K562 (cell line): ENCODE measurements around the gene RPL18A. TPM values are rescaled to one million over a fixed set of nuclear protein-coding genes. Genes with fewer than 3 reads are reported as not detected.

Experiments used
- ATAC-seq: fragments of 200-7000 bp; cut with Tn5 transposase; 3 replicates; pipeline ENCODE4 v1.9.1; 2020; ENCODE audit warnings: moderate library complexity
- BruUV-seq: library from RNA; stranded (reverse); fragments of 400-500 nt; replicated peaks from 2 replicates; lab custom pipeline; 2021; lab: Mats Ljungman, UMichigan
- CTCF ChIA-PET: fragments of 300-600 bp; formaldehyde crosslinking; extraction: SDS; loops from one replicate; lab custom pipeline; 2021; ENCODE audit warnings: low intra/inter-chr PET ratio; lab: Yijun Ruan, JAX
- POLR2A ChIA-PET: fragments of 300-600, 350-650 bp; sonication (Branson Sonifier 250); formaldehyde crosslinking; extraction: SDS; loops from one replicate; lab custom pipeline; 2021; ENCODE audit warnings: antibody characterized with exemption, inconsistent platforms; lab: Yijun Ruan, JAX
- DNase-seq, 4 experiments: peaks; one replicate each; pipeline versions ENCODE4 v3.0.0 to v3.0.0-alpha.2; 2011 to 2018; ENCODE audit warnings: low spot score in 3 of 4, mixed read lengths in 3 of 4; ENCODE audit errors: extremely low read depth in 1 of 4
- FAIRE-seq: peaks from 2 replicates; lab custom pipeline; 2011; peaks lifted over from hg19 to GRCh38; lab: Jason Lieb, UNC
- H2AFZ ChIP-seq: 2 replicates; pipeline ENCODE4 v1.6.0; 2011; ENCODE audit warnings: low read depth, low read length, control low read depth, inconsistent platforms
- H3K27ac ChIP-seq: fragments of 200-600 bp; 3 replicates; pipeline ENCODE4 v1.8.0; 2011; ENCODE audit warnings: low read depth, mild to moderate bottlenecking, control low read depth, inconsistent platforms, low read length, moderate library complexity, mixed read lengths; ENCODE audit errors: extremely low read depth
- H3K27me3 ChIP-seq, 2 experiments: fragments of 300-600 bp in 1 of 2; 2 replicates in 1 of 2; 3 replicates in 1 of 2; pipeline versions ENCODE4 v1.6.0 to v1.8.0; 2011; ENCODE audit warnings: inconsistent platforms in 2 of 2, low read length in 2 of 2, mild to moderate bottlenecking in 1 of 2, mixed read lengths in 1 of 2, moderate library complexity in 1 of 2; ENCODE audit not compliant: control insufficient read depth in 2 of 2, insufficient read depth in 2 of 2
- H3K36me3 ChIP-seq: fragments of 300-600 bp; 3 replicates; pipeline ENCODE4 v1.8.0; 2011; ENCODE audit warnings: mild to moderate bottlenecking, low read length, inconsistent platforms; ENCODE audit not compliant: control insufficient read depth, insufficient read depth
- H3K4me1 ChIP-seq, 2 experiments: fragments of 200-600 bp in 1 of 2; replicated peaks in 1 of 2; 2 replicates in 1 of 2; 3 replicates in 1 of 2; pipeline versions ENCODE4 v1.5.1 to v1.8.0; 2011; ENCODE audit warnings: inconsistent platforms in 2 of 2, low read length in 2 of 2, mild to moderate bottlenecking in 1 of 2, mixed read lengths in 1 of 2, moderate library complexity in 1 of 2; ENCODE audit not compliant: control insufficient read depth in 2 of 2, insufficient read depth in 2 of 2
- H3K4me2 ChIP-seq: 2 replicates; pipeline ENCODE4 v1.6.1; 2011; ENCODE audit warnings: low read length, control low read depth, inconsistent platforms, mixed read lengths; ENCODE audit not compliant: insufficient read depth
- H3K4me3 ChIP-seq: fragments of 200-600 bp; sonication (generic), shearing (Covaris generic); 2 replicates; pipeline ENCODE4 v1.5.1; 2016; ENCODE audit warnings: control low read depth, inconsistent platforms
- H3K79me2 ChIP-seq: fragments of 200-600 bp; 3 replicates; pipeline ENCODE4 v1.8.0; 2011; ENCODE audit warnings: low read length, inconsistent platforms; ENCODE audit not compliant: control insufficient read depth, insufficient read depth
- H3K9ac ChIP-seq, 2 experiments: 2 replicates each; pipeline versions ENCODE4 v1.6.0 to v1.6.1; 2011; ENCODE audit warnings: low read depth in 2 of 2, low read length in 2 of 2, control low read depth in 1 of 2, inconsistent platforms in 1 of 2, mild to moderate bottlenecking in 1 of 2, mixed read lengths in 1 of 2; ENCODE audit not compliant: insufficient read depth in 1 of 2
- H3K9me1 ChIP-seq: one replicate; pipeline ENCODE4 v1.6.0; 2011; ENCODE audit warnings: inconsistent platforms, mild to moderate bottlenecking, low read length, moderate library complexity; ENCODE audit not compliant: control insufficient read depth, insufficient read depth
- H3K9me3 ChIP-seq: replicated peaks from 2 replicates; pipeline ENCODE4 v1.5.1; 2011; ENCODE audit warnings: low read depth, low read length, inconsistent platforms; ENCODE audit not compliant: control insufficient read depth, insufficient read depth
- H4K20me1 ChIP-seq: replicated peaks from 2 replicates; pipeline ENCODE4 v1.6.1; 2011; ENCODE audit warnings: low read length, inconsistent platforms, mixed read lengths; ENCODE audit not compliant: control insufficient read depth, insufficient read depth
- ADNP ChIP-seq: fragments of 200-800 bp; sonication (Bioruptor generic); IDR thresholded peaks from 2 replicates; pipeline ENCODE4 v1.6.1; 2016; ENCODE audit warnings: missing genetic modification characterization, missing compliant biosample characterization
- BCOR ChIP-seq: fragments of 450-650 bp; IDR thresholded peaks from 2 replicates; pipeline ENCODE4 v1.6.1; 2016
- BRF2 ChIP-seq: IDR thresholded peaks from 3 replicates; pipeline ENCODE4 v1.6.1; 2011; ENCODE audit warnings: borderline replicate concordance, mild to moderate bottlenecking; ENCODE audit not compliant: insufficient read length, insufficient read depth
- CBX1 ChIP-seq: sonication (generic); IDR thresholded peaks from 2 replicates; pipeline ENCODE4 v1.6.1; 2016; ENCODE audit warnings: antibody characterized with exemption, low read depth, mild to moderate bottlenecking
- CLOCK ChIP-seq: fragments of 250-450 bp; sonication (Bioruptor Pico); IDR thresholded peaks from 2 replicates; pipeline ENCODE4 v1.4.0; 2020; ENCODE audit warnings: mild to moderate bottlenecking, moderate library complexity, borderline replicate concordance
- ETV6 ChIP-seq, 3 experiments: fragments of 150-350 bp in 1 of 3; sonication (generic) in 1 of 3; formaldehyde crosslinking in 1 of 3; IDR thresholded peaks; 2 replicates each; pipeline versions ENCODE4 v1.6.1 to v1.8.0; 2014 to 2022; ENCODE audit warnings: borderline replicate concordance in 2 of 3, low read depth in 2 of 3, antibody characterized with exemption in 1 of 3, low read length in 1 of 3, mild to moderate bottlenecking in 1 of 3, missing genetic modification reagents in 1 of 3
- GABPB1 ChIP-seq: sonication (generic); formaldehyde crosslinking; IDR thresholded peaks from 2 replicates; pipeline ENCODE4 v1.8.0; 2022; ENCODE audit warnings: mild to moderate bottlenecking, missing genetic modification reagents
- HDAC2 ChIP-seq: fragments of 450-650 bp; IDR thresholded peaks from 2 replicates; pipeline ENCODE4 v1.6.1; 2016; ENCODE audit warnings: mild to moderate bottlenecking
- KDM1A ChIP-seq, 2 experiments: fragments of 450-650 bp; IDR thresholded peaks; 2 replicates each; pipeline ENCODE4 v1.6.1; 2016; ENCODE audit warnings: mild to moderate bottlenecking in 2 of 2
- MAFF ChIP-seq: IDR thresholded peaks from 2 replicates; pipeline ENCODE4 v1.6.1; 2012; ENCODE audit warnings: low read length, improper control_type of control experiment
- MAFK ChIP-seq: IDR thresholded peaks from 2 replicates; pipeline ENCODE4 v1.6.1; 2011; ENCODE audit warnings: low read length, improper control_type of control experiment
- NCOA4 ChIP-seq: fragments of 450-650 bp; IDR thresholded peaks from 2 replicates; pipeline ENCODE4 v1.6.1; 2018; ENCODE audit warnings: mild to moderate bottlenecking; ENCODE audit not compliant: partially characterized antibody
- RAD21 ChIP-seq, 2 experiments: fragments of 250-450 bp in 1 of 2; fragments of 450-650 bp in 1 of 2; sonication (Bioruptor Pico) in 1 of 2; formaldehyde crosslinking in 1 of 2; IDR thresholded peaks in 1 of 2; conservative IDR thresholded peaks in 1 of 2; 2 replicates each; pipeline versions ENCODE4 v1.4.0 to v1.8.0; 2020 to 2022; ENCODE audit warnings: mild to moderate bottlenecking in 2 of 2, moderate library complexity in 1 of 2
- RCOR1 ChIP-seq, 2 experiments: IDR thresholded peaks; 2 replicates each; pipeline ENCODE4 v1.6.1; 2012; ENCODE audit warnings: low read depth in 2 of 2, low read length in 2 of 2, borderline replicate concordance in 1 of 2, improper control_type of control experiment in 1 of 2
- SMARCA5 ChIP-seq: fragments of 450-650 bp; IDR thresholded peaks from 2 replicates; pipeline ENCODE4 v1.6.1; 2016
- THRAP3 ChIP-seq: fragments of 450-650 bp; IDR thresholded peaks from 2 replicates; pipeline ENCODE4 v1.6.1; 2016; ENCODE audit warnings: mild to moderate bottlenecking, inconsistent platforms, borderline replicate concordance
- ZNF507 ChIP-seq: conservative IDR thresholded peaks from 2 replicates; pipeline ENCODE4 v1.6.1; 2017; ENCODE audit warnings: missing genetic modification characterization, missing compliant biosample characterization
- WGBS: fragments of 100-300 bp; shearing (Covaris generic); methylation state at CpG from one replicate; pipeline ENCODE4 v1.1.6; 2016; ENCODE audit warnings: low coverage, mixed read lengths; ENCODE audit not compliant: insufficient coverage; ENCODE audit errors: missing lambda C conversion rate; 5-methylcytosine and 5-hydroxymethylcytosine counted together
- in situ Hi-C: fragments of 300-500 bp; cut with MboI; formaldehyde crosslinking; loops from 4 replicates; pipeline ENCODE4 v1.15.0; 2018; ENCODE audit warnings: inconsistent platforms, mixed read lengths
- intact Hi-C: fragments of 100-400 bp; cut with micrococcal nuclease; formaldehyde crosslinking; loops from 2 replicates; pipeline ENCODE4 v1.14.2; 2022
- polyA plus RNA-seq, 8 experiments: library from polyadenylated mRNA; depleted of rRNA in 4 of 8; stranded (reverse) in 5 of 8; unstranded in 3 of 8; fragments of >200 nt; fragmentation: Nextera tagmentation in 2 of 8; fragmentation: Illumina TruSeq in 1 of 8; extraction: Ambion mirVana in 2 of 8; extraction: Trizol in 1 of 8; gene quantifications; 2 replicates each; pipeline versions ENCODE4 v1.2.1 to v1.2.3, GENCODE V29; 2011 to 2014; ENCODE audit warnings: inconsistent platforms in 1 of 8, missing spikeins in 1 of 8
- total RNA-seq, 7 experiments: library from RNA; depleted of rRNA in 6 of 7; stranded (reverse); fragments of >200 nt in 6 of 7; fragmentation: Illumina TruSeq in 2 of 7; extraction: Trizol in 2 of 7; gene quantifications; 2 replicates each; pipeline versions ENCODE4 v1.2.1 to v1.2.3, GENCODE V29; 2011 to 2021; ENCODE audit warnings: low replicate concordance in 1 of 7

Gene RPL18A
- total and polyA plus RNA-seq, 9 of the 15 experiments (the other 6 are each of a cell fraction or from before 2014, with no cell fraction given): 626 to 2,882 (median 1,895) TPM

GRCh38 chr19:17837972-17838371 lies 21.7 kb upstream of the RPL18A start:
- H3K4me1 ChIP-seq: peaks cover 0 to 38% of the 10 kb centered on the region in 2 experiments; a peak in 3 of 5 replicates
- H3K79me2 ChIP-seq: peaks cover 7% of the 10 kb centered on the region; the same call in 2 of the 3 replicates
- no peak overlapping the region for H3K9ac ChIP-seq
- FAIRE-seq (no peak), DNase-seq (no peak), ATAC-seq (no peak)
- BruUV-seq: no TSS peak
- no peak overlapping the region for H3K27ac ChIP-seq
- H3K4me2 ChIP-seq: no peak overlapping the region
- WGBS: 19% methylated on average over 7 of the region's 7 CpGs
- intact Hi-C loops: no loop called here
- ChIA-PET CTCF (no interaction called here), POLR2A (no interaction called here)
- no peaks in the 10 kb centered on the region for H4K20me1 ChIP-seq
- H3K4me3 ChIP-seq: no peak overlapping the region
- no peaks in the 10 kb centered on the region for H3K36me3 ChIP-seq
- H3K27me3 ChIP-seq: peaks cover 7 to 25% of the 10 kb centered on the region in 2 experiments; a peak in 3 of 5 replicates
- in situ Hi-C loops: no loop called here
- H3K9me3 ChIP-seq: no peaks in the 10 kb centered on the region
- H2AFZ ChIP-seq: no peak overlapping the region
- H3K9me1 ChIP-seq: peaks cover 4% of the 10 kb centered on the region
- TF ChIP-seq MAFK (no peak), CBX1 (peak; percentile 50; the same call in 1 of the 2 replicates), ADNP (tag) (peak; percentile 69), RAD21 (CRISPR knock-in tag; conservative IDR thresholded peaks at IDR 0.05 in 1 of 2, IDR thresholded peaks at IDR 0.05 in 1 of 2) (no peak), MAFF (no peak), ETV6 (IDR thresholded peaks at IDR 0.05; ENCODE audit: borderline replicate concordance in 1 of 2, low read depth in 2 of 2, low read length in 1 of 2) (no peak), ETV6 (CRISPR knock-in tag; IDR thresholded peaks at IDR 0.05; ENCODE audit: borderline replicate concordance) (no peak), BRF2 (no peak), CLOCK (no peak), GABPB1 (no peak), ZNF507 (tag) (no peak), NCOA4 (no peak), BCOR (peak; percentile 89), RCOR1 (IDR thresholded peaks at IDR 0.05; ENCODE audit: borderline replicate concordance in 1 of 2, low read depth in 2 of 2, low read length in 2 of 2) (peak in 1 of 2 experiments; percentile 46; a peak in 2 of 4 replicates), KDM1A (IDR thresholded peaks at IDR 0.05) (peak; percentile 69 to 70; a peak in 3 of 4 replicates), HDAC2 (peak; percentile 48; the same call in 1 of the 2 replicates), SMARCA5 (peak; percentile 51; the same call in 1 of the 2 replicates), THRAP3 (no peak)
